T-helper 22 cell (primary cell): ENCODE measurements around the gene TRIM41.
"Not testable (repeated sequence)": the region's sequence is repeated elsewhere in the genome, so short reads cannot be mapped to it uniquely, and the experiment has no call there.

Source experiments
- DNase-seq: peaks from one replicate; pipeline ENCODE4 v3.0.0-alpha.2; 2020; ENCODE audit warnings: low read depth

TRIM41 gene

GRCh38 chr5:181223058-181223728 lies at the start of gene TRIM41:
Gene TRIM41 (plus strand): TSS chr5:181223281. CDS start chr5:181224000, 719 bp downstream.
- peak; percentile 95 for DNase-seq

GRCh38 chr5:181173420-181174342 lies 49.4 kb upstream of the TRIM41 start:
- no peak for DNase-seq

- DNase-seq, result no peak
Observed at GRCh38 chr5:181176254-181176952, 46.7 kb upstream of the TRIM41 start.

DNA sequence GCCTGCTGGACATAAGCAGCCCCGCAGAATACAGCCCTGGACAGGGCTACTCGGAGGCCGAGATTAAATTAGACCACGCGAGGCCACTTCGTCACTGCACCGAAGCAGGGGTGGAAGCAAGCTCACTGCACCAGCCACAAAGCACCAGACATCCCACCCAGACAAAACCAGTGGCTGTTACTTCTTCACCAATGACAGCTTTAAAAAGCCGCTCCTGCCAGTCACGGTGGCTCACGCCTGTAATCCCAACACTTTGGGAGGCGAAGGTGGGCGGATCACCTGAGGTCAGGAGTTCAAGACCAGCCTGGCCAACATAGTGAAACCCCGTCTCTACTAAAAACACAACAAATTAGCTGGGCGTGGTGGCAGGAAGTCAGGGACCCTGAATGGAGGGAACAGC lies 45.5 kb upstream of the TRIM41 start:
- DNase-seq, result not testable (repeated sequence)

DNA sequence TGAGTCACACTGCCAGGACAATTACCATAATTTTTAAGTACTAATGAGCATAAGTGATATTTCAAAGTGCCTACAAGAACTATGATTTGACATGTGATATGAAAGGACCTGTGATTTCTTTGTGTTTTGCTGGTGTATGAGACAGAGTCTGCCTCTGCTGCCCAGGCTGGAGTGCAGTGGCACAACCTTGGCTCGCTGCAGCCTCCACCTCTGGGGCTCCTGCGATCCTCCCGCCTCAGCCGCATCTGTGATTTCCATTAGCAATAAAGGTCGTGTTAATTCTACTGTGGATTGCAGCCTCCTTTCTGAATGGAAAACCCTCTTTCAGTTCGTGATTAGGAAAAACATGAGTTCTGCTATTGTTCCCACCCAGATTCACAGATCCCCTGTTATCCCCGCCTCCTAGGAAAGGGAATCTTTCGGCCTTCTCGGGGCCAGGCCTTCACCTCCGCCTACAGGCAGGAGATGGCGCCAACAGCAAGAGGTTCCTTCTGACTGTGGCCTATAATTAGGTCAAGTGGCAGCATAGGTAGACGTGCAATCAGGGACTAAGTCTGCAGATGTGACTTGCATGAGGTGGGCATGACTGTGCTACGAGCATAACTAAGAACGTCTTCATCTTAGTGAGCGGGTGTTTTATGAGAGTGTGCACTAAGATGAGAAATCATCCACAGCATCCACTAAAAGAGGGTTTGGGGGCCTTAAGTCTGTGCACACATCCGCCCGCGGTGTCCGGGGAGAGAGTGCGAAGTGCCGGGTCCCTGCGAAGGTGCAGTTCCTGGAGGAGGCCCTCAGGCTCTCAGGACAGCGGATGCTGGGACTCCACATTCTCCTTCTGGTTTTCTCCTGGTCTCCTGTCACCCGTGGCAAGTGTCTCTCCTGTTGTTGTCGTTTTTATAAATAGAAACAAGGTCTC lies 41.2 kb upstream of the TRIM41 start:
- DNase-seq, result peak; percentile 51

- no peak for DNase-seq
Observed at GRCh38 chr5:181182651-181183050, 40.4 kb upstream of the TRIM41 start.

DNA sequence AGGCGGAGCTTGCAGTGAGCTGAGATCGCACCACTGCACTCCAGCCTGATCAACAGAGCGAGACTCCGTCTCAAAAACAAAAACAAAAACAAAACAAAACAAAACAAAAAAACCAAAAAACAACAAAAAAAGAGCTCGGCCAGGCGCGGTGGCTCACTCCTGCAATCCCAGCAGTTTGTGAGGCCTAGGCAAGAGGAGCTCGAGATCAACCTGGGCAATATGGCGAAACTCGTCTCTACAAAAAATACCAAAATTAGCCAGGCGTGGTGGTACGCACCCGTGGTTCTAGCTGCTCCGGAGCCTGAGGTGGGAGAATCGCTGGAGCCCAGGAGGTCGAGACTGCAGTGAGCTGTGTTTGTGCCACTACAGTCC lies 38.2 kb upstream of the TRIM41 start:
- DNase-seq, result no peak

- no peak for DNase-seq
Observed at GRCh38 chr5:181185560-181185959, 37.5 kb upstream of the TRIM41 start.

GRCh38 chr5:181186022-181186421 lies 37.1 kb upstream of the TRIM41 start:
- DNase-seq, result no peak

- no peak for DNase-seq
Observed at GRCh38 chr5:181186986-181187499, 36.0 kb upstream of the TRIM41 start.

DNA sequence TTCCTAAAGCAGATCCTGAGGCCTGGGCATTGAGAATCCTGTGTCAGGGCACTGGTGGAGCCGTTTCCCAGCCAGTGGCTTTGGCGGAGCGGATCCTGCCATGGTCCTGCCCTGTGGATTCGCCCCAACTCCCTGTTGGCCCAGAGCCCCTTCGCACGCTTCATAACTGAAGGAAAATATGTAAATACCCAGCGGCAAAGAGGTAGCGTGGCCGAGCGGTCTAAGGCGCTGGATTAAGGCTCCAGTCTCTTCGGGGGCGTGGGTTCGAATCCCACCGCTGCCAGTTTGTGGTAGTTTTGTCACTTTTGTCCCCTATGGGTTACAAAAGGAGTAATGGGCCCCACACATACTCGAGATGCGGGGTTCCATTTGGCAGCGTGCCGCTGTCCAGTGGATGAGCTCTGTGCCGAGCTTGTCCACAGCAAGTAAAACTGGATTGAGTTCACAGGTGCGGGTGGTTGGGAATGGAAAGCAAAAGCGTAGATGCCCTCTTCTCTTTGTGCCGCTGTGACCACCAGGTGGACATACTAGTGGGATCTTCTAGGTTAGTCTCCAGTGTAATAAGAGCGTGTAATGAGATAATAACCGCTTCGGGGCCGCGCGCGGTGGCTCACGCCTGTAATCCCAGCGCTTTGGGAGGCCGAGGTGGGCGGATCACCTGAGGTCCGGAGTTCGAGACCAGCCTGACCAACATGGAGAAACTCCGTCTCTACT lies 35.4 kb upstream of the TRIM41 start:
- DNase-seq, result no peak

GRCh38 chr5:181188700-181189362 lies 34.2 kb upstream of the TRIM41 start:
- DNase-seq, result peak; percentile 45

DNA sequence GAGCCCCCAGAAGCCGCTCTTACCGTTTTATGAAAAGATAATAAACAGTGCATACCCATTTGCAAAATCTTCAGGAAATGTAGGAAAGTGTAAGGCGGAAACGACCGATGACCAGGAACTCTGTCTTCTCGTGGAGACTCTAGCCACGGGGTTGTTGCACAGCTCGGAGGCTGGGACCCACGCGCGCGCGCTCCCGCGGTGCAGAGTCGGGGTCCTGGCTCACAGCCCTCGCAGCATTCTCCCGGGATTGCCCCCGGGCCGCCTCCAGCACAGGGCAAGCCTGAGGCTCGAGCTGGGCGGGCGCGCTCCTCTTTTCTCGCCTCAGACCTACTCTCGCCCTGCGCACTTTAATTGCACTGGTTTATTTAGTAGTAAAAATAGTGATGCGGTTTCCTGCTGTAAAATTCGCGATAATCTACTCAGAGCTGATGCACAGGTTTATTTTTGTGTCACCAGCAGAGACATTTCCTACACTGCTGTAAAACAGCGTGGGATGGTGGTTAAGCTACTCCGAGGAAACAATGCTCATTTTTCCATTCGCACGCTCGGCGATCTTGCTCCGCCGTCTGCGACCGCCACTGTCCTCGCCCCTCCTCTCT lies 33.6 kb upstream of the TRIM41 start:
- DNase-seq, result peak; percentile 23

DNA sequence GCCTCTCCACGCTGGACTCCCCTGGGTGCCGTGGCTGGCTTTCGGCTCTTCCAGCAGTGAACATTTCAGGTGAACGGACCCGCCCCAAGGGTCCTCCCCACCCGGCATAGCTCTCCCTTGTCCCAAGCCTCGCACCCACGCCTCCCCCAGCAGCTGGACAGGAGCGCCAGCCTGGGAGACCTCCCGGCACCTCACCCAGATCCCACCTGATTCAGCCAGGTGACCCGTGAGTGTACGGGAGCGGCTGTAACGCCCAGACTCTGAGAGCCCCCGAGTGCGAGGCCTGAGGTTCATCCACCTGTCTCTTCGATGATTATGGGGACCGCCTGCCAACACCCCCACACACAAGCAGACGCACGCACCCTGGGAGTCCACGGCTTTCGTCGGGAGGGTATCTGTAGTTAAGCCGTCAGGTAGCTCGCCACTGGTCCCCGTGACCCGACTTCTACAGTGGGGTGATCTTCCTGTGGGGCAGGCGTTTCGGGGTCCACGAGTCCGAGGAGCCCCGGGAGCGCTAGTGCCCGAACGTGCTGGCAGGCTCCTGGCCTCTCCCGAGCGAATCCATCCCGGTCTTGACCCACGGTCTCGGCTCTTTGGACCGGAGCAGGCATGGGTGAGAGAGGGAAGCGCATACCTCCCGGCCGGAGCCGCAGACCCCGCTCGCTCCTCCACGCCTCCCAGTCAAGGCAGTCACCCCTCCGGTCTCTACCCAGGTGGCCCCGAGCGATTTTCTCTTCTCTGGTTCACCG lies 32.9 kb upstream of the TRIM41 start:
- DNase-seq, result peak; percentile 24

DNA sequence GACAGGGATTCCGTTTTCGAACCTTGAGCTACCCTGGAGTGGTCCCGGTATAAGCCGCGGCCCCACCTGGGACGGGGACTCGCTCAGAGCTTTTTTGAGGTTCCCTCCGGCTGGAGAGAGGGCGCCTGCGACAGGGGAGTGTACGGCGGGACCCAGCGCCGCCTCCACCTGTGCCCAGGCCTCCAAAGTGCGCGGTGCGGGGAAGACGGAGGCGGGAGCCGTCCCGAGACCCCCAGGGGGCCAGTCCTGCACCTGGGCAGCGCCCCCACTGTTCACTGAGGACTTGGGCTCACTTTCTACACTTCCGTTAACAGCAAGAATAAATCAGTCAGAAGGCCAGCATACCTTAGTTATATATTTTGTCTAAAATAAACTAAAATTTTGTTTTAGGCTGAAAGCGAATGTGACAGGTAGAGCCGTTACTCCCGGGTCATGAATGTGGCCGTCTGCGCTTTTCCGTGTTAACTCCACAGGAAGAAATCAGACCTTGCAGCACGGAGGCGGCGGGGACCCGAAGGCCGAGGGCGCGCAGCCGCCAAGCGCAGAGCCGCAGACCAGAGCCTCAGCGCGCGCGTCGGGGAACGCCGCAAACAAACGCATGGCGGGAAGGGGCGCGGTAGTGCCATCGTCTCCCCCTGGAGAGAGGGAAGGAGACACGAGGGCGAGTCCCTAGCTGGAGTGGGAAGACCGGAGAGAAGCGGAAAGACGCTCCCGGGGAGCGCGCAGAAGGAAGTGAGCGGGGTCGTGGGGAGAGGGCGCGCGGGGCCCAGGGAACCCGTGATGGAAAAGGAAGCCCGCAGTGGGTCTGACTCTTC lies 32.2 kb upstream of the TRIM41 start:
- peak; percentile 30 for DNase-seq

GRCh38 chr5:181191526-181192336 lies 31.4 kb upstream of the TRIM41 start:
- peak; percentile 90 for DNase-seq

DNA sequence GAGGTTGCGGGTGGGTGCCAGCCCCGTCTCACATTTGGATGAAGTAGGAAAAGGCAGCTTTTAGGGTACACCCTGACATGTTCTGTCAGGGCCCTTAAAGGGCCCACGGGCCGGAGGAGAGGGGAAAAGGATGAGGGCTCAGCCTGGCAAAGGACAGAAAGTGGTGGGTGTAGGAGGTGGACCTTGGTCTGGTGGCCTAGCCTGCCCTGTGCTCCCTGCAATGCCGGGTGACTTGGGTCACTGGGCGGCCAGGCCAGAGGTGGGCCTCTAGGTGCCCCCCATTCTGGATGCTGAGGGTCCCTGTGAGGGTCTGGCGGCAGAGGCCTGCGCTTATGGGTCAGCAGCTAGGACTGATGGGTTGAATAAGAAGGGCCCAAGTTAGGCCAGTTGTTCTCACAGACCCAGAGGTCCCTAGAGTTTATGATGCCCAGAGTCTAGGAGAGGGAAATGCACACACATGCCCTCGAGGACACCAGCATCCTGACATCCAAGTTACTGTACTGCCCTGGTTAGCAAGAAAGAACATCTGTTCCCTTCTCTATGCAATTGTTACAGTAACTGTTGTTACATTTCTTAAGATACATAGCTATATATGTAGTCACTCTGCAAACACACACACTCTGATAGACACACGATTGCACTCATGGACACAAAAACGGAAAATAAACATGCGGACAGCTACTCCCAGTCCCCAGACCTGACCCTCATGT lies 30.6 kb upstream of the TRIM41 start:
- DNase-seq, result no peak
